Measurements from ENCODE around the gene MACROD2.

MACROD2 gene

DNA sequence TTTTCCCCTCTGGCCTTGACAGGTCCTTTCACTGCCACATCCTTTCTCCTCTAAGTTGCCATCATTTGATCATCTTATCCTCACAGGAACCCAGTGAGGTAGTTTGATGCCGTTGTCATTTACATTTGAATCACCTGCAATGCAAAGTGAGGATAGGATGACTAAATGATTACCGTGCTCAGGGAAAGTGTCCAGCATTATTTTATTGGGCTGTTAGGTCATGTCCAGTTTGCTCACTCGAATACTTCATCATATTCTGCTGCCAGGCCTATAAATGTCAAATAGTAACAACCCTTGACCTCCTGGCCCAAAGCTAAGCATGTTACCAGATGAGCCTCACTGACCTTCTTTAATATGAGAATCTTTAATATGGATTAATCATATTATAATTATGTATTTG is 1410.8 kb downstream of the MACROD2 start:
- DNase-seq (ENCODE audit: low read depth): no peak
- H3K4me3 ChIP-seq (ENCODE audit: control insufficient read depth, low read depth, low read length): no peak overlapping the region
- TF ChIP-seq, protein P1, sequence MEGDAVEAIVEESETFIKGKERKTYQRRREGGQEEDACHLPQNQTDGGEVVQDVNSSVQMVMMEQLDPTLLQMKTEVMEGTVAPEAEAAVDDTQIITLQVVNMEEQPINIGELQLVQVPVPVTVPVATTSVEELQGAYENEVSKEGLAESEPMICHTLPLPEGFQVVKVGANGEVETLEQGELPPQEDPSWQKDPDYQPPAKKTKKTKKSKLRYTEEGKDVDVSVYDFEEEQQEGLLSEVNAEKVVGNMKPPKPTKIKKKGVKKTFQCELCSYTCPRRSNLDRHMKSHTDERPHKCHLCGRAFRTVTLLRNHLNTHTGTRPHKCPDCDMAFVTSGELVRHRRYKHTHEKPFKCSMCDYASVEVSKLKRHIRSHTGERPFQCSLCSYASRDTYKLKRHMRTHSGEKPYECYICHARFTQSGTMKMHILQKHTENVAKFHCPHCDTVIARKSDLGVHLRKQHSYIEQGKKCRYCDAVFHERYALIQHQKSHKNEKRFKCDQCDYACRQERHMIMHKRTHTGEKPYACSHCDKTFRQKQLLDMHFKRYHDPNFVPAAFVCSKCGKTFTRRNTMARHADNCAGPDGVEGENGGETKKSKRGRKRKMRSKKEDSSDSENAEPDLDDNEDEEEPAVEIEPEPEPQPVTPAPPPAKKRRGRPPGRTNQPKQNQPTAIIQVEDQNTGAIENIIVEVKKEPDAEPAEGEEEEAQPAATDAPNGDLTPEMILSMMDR (conservative IDR thresholded peaks at IDR 0.05; ENCODE audit: control insufficient read depth, insufficient read depth, low read depth, low read length): no peak

GRCh38 chr20:15411781-15412180 is 1416.5 kb downstream of the MACROD2 start:
- DNase-seq (ENCODE audit: low read depth): no peak
- no peak overlapping the region for H3K4me3 ChIP-seq (ENCODE audit: control insufficient read depth, low read depth, low read length)
- TF ChIP-seq, protein P1 (conservative IDR thresholded peaks at IDR 0.05; ENCODE audit: control insufficient read depth, insufficient read depth, low read depth, low read length): no peak

DNA sequence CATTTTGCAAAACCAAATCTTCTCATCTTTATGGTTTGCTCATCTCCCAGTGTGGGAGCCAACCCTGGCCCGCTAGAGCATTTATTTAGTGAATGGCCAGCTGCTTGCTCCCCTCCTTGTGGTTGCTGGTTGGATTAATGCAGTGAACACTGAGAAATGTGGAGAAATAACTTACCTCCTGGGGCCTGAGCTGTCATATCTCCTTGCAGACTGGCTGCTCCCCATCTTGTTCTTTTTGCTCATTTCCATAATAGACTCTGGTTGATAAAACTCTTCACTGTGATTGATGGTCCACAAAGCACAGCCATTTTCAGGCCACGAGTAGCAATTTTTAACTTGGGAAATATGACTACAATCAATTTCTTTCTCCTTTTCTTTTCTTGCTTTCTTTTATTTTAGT is 1420.6 kb downstream of the MACROD2 start:
- H3K4me3 ChIP-seq (ENCODE audit: control insufficient read depth, low read depth, low read length): no peak overlapping the region
- no peak for DNase-seq (ENCODE audit: low read depth)
- TF ChIP-seq, protein P1 (conservative IDR thresholded peaks at IDR 0.05; ENCODE audit: control insufficient read depth, insufficient read depth, low read depth, low read length): no peak

DNA sequence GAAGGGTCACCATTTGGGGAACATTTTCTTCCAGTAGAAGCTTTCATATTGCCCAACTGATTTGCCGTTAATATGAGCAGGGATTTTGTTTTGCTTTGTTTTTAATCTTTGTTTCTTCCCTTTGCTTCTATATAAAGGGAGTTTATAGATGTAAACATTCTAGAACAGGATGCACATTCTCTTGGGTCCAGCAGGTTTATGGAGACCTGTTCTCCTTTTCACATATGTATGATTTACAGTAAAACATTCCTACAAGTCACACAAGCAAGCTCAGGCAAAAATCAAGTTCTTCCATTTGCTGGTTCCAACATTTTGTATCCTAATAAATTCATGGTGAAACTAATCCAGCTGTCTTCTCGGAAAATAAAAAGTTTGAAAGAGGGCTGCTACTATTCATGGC is 1424.5 kb downstream of the MACROD2 start:
- H3K4me3 ChIP-seq (ENCODE audit: control insufficient read depth, low read depth, low read length): no peak overlapping the region
- TF ChIP-seq, protein P1 (conservative IDR thresholded peaks at IDR 0.05; ENCODE audit: control insufficient read depth, insufficient read depth, low read depth, low read length): no peak
- DNase-seq (ENCODE audit: low read depth): no peak

DNA sequence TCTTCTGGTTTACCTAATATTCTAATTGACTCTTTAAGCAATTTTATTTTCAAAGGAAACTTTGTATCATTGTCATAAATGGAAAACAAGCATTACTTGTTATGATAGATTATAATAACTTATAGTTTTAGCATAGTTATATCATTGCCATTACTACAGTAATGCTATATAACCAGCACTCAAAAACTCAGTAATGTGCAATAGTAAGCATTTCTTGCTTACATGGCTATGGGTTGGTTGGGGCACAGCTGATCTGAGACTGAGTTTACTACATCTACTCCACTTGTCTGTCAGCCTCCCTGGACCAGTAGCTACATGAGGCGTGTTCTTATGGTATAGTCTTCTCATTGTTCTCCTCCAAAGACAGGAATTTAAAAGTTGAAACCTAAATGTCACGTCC is 1427.7 kb downstream of the MACROD2 start:
- H3K4me3 ChIP-seq (ENCODE audit: control insufficient read depth, low read depth, low read length): no peak overlapping the region
- DNase-seq (ENCODE audit: low read depth): no peak
- TF ChIP-seq, protein P1 (conservative IDR thresholded peaks at IDR 0.05; ENCODE audit: control insufficient read depth, insufficient read depth, low read depth, low read length): no peak

- no peak for DNase-seq (ENCODE audit: low read depth)
- TF ChIP-seq, protein P1 (conservative IDR thresholded peaks at IDR 0.05; ENCODE audit: control insufficient read depth, insufficient read depth, low read depth, low read length): no peak
- H3K4me3 ChIP-seq (ENCODE audit: control insufficient read depth, low read depth, low read length): no peak overlapping the region
Observed at GRCh38 chr20:15439551-15439950, 1444.2 kb downstream of the MACROD2 start.
